IPS-NIHi7 (cell line): ENCODE data around the gene TAF1L.
"Not testable (repeated sequence)": the region's sequence is repeated elsewhere in the genome, so short reads cannot be mapped to it uniquely, and the experiment has no call there.

Source experiments
- DNase-seq: peaks from one replicate; pipeline ENCODE4 v3.0.0; 2012; ENCODE audit warnings: mixed read lengths; ENCODE audit errors: extremely low spot score

Gene TAF1L, protein sequence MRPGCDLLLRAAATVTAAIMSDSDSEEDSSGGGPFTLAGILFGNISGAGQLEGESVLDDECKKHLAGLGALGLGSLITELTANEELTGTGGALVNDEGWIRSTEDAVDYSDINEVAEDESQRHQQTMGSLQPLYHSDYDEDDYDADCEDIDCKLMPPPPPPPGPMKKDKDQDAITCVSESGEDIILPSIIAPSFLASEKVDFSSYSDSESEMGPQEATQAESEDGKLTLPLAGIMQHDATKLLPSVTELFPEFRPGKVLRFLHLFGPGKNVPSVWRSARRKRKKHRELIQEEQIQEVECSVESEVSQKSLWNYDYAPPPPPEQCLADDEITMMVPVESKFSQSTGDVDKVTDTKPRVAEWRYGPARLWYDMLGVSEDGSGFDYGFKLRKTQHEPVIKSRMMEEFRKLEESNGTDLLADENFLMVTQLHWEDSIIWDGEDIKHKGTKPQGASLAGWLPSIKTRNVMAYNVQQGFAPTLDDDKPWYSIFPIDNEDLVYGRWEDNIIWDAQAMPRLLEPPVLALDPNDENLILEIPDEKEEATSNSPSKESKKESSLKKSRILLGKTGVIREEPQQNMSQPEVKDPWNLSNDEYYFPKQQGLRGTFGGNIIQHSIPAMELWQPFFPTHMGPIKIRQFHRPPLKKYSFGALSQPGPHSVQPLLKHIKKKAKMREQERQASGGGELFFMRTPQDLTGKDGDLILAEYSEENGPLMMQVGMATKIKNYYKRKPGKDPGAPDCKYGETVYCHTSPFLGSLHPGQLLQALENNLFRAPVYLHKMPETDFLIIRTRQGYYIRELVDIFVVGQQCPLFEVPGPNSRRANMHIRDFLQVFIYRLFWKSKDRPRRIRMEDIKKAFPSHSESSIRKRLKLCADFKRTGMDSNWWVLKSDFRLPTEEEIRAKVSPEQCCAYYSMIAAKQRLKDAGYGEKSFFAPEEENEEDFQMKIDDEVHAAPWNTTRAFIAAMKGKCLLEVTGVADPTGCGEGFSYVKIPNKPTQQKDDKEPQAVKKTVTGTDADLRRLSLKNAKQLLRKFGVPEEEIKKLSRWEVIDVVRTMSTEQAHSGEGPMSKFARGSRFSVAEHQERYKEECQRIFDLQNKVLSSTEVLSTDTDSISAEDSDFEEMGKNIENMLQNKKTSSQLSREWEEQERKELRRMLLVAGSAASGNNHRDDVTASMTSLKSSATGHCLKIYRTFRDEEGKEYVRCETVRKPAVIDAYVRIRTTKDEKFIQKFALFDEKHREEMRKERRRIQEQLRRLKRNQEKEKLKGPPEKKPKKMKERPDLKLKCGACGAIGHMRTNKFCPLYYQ (N-terminal part only)

GRCh38 chr9:32635362-32635761, at the start of gene TAF1L:
TSS of gene TAF1L (minus strand) at chr9:32635669. CDS start at chr9:32635579, 90 bp downstream.
- no peak for DNase-seq

DNA sequence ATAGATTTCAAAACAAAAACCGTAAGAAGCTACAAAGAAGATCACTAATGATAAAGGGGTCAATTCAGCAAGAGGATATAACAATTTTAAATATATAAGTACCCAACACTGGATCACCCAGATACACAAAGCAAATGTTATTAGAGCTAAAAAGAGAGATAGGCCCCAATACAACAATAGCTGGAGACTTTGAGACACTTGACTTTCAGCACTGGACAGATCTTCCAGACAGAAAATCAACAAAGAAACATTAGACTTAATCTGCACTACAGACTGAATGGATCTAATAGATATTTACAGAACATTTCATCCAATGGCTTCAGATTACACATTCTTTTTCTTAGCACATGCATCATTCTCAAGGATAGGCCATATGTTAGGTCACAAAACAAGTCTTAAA, 46.3 kb upstream of the TAF1L start:
- DNase-seq: no peak

GRCh38 chr9:32677931-32678330, 42.5 kb upstream of the TAF1L start:
- no peak for DNase-seq

DNA sequence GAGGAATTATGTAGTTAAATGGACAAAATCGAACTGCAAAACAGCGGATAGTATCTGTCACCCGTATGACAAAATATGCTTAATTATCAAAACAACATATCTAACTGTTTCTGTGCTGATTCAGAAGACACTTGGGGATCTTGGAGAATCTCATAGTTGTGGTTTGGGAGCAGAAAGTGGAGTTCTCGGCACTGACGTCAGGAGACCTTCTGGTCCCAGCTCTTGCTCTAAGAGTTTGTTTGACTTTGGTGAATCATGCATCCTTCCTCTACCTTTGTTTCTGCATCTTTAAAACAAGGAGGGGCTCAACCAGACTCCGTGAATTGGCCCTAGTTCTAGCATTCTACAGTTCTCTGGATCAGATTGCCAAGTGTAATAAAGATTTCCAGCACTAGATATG, 37.0 kb upstream of the TAF1L start:
- no peak for DNase-seq

DNA sequence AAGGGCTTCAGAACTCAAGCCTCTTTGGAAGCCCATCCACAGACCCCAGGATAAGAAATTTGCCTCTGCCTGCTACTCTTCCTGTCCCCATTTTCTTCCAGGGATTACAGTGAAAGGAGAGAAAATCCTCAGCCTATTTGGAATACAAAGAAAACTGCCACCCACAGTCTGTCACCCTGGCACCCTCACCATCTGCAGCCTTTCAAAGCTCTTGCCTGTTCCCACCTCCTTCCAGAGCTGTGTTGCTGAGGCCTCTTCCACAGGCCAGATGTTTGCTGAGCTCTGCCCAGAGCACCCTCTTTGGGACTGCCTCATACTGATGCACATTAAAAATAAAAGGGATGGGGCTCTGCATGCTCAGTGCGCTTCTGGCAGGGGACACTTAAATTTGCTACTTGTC, 35.9 kb upstream of the TAF1L start:
- no peak for DNase-seq

DNA sequence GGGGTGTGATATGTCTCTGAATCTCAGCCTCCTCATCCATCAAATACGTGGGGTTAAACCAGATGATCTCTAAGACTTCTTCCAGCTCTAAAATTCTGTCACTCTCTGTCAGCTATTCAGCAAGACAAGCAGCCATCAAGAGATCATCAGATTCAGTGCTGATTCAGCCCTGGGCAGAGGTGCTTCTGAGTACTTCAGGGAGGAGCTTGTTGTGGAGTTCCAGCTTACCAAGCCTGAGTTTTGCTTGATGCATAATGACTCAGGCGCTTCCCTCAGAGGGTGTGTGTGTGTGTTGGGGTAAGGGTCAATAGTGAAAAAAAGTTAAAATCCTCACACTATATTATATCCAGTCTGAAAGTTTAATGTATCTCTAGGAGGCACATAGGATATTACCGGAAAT, 29.6 kb upstream of the TAF1L start:
- no peak for DNase-seq

- no peak for DNase-seq
These were observed 28.3 kb upstream of the TAF1L start for GRCh38 chr9:32663741-32664140.

GRCh38 chr9:32647671-32648070, 12.2 kb upstream of the TAF1L start:
- DNase-seq: no peak

DNA sequence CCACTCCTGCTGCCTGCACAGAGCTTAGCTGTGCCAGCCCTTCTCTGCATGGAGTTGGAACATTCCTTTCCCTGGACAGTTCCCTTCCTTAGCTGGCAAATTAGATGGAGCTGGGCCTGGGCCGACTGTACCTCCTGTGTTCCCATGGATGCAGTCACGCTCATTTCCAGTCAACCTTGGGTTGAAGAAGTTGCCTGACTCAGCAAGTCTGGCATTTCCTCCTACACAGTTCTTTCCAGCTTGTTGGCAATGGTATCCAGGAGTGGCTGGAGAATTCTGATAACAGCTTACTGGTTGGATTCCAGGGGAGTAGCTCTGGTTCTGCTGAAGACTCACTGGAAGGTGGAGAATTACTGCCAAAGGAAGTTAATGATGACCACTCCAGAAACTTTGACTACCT, 9.2 kb upstream of the TAF1L start:
- no peak for DNase-seq

- not testable (repeated sequence) for DNase-seq
These were observed 2.3 kb downstream of the TAF1L start for GRCh38 chr9:32633151-32633550.

GRCh38 chr9:32631991-32632390, 3.5 kb downstream of the TAF1L start:
- no peak for DNase-seq

DNA sequence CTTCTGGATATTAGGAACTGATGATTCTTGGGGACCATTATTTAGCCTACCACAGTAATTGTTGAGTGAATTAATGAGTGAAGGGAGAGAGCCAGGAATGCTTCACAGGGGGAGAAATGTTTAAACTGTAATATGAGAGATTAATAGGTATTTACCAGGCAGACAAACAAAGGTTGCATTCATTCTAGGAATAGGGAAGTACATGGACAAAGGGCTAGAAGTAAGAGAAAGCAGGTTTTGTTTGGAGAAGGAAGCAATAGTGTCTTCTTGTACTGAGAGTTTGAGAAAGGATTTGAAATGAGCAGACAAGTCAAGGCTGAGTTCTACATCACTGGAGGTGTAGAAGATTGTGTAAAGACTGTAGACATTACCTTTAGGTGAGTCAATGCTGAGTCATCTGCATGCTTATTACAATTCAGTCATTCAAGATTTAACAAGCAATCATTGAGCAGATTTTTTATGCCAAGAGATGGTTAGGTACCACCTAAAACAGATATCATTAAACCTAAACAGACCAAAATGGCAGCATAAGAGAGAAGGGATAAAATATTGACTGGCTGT, 8.0 kb downstream of the TAF1L start:
- no peak for DNase-seq

DNA sequence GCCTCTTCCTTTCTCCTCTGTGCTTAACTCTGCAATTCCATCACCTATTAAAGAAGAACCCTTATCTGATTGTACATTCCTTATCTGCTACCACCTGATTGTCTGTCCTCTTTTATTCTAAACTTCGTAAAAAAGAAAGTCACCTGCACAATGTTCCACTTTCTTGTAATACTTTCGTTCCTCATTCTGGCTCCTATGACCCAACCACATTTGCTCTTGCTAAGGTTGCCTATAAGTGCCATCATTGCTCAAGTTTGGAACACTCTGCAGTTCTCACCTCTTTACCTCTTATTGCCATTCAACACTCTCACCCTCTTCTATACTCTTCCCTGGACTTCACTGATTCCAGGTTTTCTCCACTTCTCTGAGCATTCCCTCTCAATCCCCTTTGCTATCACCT, 10.1 kb downstream of the TAF1L start:
- no peak for DNase-seq

- no peak for DNase-seq
These were observed 12.5 kb downstream of the TAF1L start for GRCh38 chr9:32622948-32623347.

DNA sequence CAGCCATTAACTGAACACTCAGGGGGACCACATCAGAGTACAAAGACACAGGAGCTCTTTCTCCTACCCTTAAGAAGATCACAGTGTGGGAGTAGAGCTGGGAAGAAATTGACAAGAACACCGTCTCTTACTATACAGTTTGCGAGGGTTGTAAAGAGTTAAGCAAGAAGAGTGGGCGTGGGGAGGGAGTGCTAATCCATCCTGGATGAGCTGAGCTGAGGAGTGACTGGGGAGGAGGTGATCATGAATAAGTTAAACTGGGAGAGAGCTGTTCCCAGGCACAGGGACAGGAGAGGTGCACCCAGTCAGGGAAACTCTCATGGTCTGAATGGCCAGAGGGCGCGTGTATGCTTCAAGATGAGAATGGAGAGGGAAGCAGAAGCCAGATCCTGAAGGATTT, 17.2 kb downstream of the TAF1L start:
- DNase-seq: no peak

DNA sequence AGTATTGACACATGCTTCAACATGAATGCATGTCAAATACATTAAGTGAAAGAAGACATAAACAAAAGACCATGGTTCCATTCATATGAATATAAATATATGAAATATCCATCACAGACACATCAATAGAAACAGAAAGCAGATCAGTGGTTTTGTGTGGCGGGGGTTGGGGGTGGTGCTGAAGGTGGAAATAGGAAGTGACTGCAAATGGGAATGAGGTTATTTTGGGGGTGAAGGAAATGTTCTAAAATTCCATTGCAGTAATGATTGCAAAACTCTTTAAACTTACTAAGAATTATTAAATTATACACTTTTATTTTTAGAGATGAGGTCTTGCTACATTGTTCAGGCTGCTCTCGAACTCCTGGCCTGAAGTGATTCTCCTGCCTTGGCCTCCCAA, 28.7 kb downstream of the TAF1L start:
- DNase-seq: no peak

- DNase-seq: no peak
These were observed 31.3 kb downstream of the TAF1L start for GRCh38 chr9:32603914-32604852.

DNA sequence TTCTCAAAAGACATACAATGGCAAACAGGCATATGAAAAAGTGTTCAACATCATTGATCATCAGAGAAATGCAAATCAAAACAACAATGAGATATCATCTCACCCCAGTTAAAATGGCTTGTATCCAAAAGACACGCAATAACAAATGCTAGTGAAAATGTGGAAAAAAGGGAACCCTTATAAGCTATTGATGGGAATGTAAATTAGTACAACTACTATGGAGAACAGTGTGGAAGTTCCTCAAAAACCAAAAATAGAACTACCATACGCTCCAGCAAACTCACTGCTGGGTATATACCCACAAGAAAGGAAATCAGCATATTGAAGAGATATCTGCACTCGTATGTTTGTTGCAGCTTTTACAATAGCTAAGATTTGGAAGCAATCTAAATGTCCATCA, 36.4 kb downstream of the TAF1L start:
- DNase-seq: not testable (repeated sequence)

GRCh38 chr9:32596936-32597335, 38.5 kb downstream of the TAF1L start:
- DNase-seq: no peak

GRCh38 chr9:32596096-32596865, 39.2 kb downstream of the TAF1L start:
- DNase-seq: no peak
